OCI-LY1 (cell line): ENCODE measurements around the gene INS.

Experiments
- H2AFZ ChIP-seq: fragments of 200-600 bp; sonication (generic), shearing (Covaris generic); 2 replicates; pipeline ENCODE4 v1.6.0; 2014; ENCODE audit warnings: antibody characterized with exemption, mild to moderate bottlenecking, low read length
- H3F3A ChIP-seq: fragments of 200-600 bp; sonication (generic), shearing (Covaris generic); 2 replicates; pipeline ENCODE4 v1.6.0; 2014; ENCODE audit warnings: mild to moderate bottlenecking, antibody characterized with exemption, low read length, moderate library complexity; ENCODE audit not compliant: insufficient read depth
- H3K27ac ChIP-seq: fragments of 200-600 bp; sonication (generic); 2 replicates; pipeline ENCODE4 v1.5.1; 2014; ENCODE audit warnings: low read length, mixed run types, mild to moderate bottlenecking, low read depth; ENCODE audit not compliant: poor library complexity, severe bottlenecking
- H3K27me3 ChIP-seq: fragments of 200-600 bp; sonication (generic); 2 replicates; pipeline ENCODE4 v1.6.0; 2014; ENCODE audit warnings: antibody characterized with exemption, mild to moderate bottlenecking, low read length, moderate library complexity; ENCODE audit not compliant: insufficient read depth
- H3K36me3 ChIP-seq: fragments of 200-600 bp; sonication (generic); 2 replicates; pipeline ENCODE4 v1.6.1; 2014; ENCODE audit warnings: mild to moderate bottlenecking, antibody characterized with exemption, low read length, moderate library complexity, mixed read lengths; ENCODE audit not compliant: insufficient read depth
- H3K4me1 ChIP-seq: fragments of 200-600 bp; sonication (generic); 2 replicates; pipeline ENCODE4 v1.5.1; 2014; ENCODE audit warnings: mild to moderate bottlenecking, low read length, moderate library complexity; ENCODE audit not compliant: insufficient read depth, severe bottlenecking
- H3K4me2 ChIP-seq: fragments of 200-600 bp; sonication (generic), shearing (Covaris generic); 2 replicates; pipeline ENCODE4 v1.6.1; 2014; ENCODE audit warnings: low read length
- H3K4me3 ChIP-seq: fragments of 200-600 bp; sonication (generic); 2 replicates; pipeline ENCODE4 v1.5.1; 2014; ENCODE audit warnings: low read length, low read depth, mild to moderate bottlenecking, mixed read lengths; ENCODE audit not compliant: poor library complexity, severe bottlenecking
- H3K79me2 ChIP-seq: fragments of 200-600 bp; shearing (Covaris generic); 2 replicates; pipeline ENCODE4 v1.6.1; 2016; ENCODE audit warnings: mixed run types, low read length, mixed read lengths; ENCODE audit not compliant: insufficient read depth
- H3K9ac ChIP-seq: fragments of 200-600 bp; sonication (generic), shearing (Covaris generic); 2 replicates; pipeline ENCODE4 v1.6.1; 2014; ENCODE audit warnings: mild to moderate bottlenecking, low read length, mixed read lengths
- H3K9me2 ChIP-seq: fragments of 200-600 bp; sonication (generic), shearing (Covaris generic); 2 replicates; pipeline ENCODE4 v1.6.1; 2014; ENCODE audit warnings: low read depth, mild to moderate bottlenecking, low read length, mixed read lengths
- H3K9me3 ChIP-seq: fragments of 200-600 bp; shearing (Covaris generic); 2 replicates; pipeline ENCODE4 v1.6.1; 2014; ENCODE audit warnings: low read length, mixed read lengths
- H4K20me1 ChIP-seq: fragments of 200-600 bp; sonication (generic), shearing (Covaris generic); 2 replicates; pipeline ENCODE4 v1.6.0; 2016; ENCODE audit warnings: mild to moderate bottlenecking, low read length; ENCODE audit not compliant: insufficient read depth
- CTCF ChIP-seq: fragments of 200-600 bp; sonication (generic), shearing (Covaris generic); IDR thresholded peaks from 2 replicates; pipeline ENCODE4 v1.5.1; 2017; ENCODE audit warnings: mild to moderate bottlenecking, antibody characterized with exemption, low read length, moderate library complexity, mixed read lengths
- EZH2 ChIP-seq: fragments of 200-600 bp; sonication (generic), shearing (Covaris generic); IDR thresholded peaks from 2 replicates; pipeline ENCODE4 v1.8.0; 2017; ENCODE audit warnings: borderline replicate concordance, mixed run types, mild to moderate bottlenecking, antibody characterized with exemption, low read length, moderate library complexity, mixed read lengths

INS gene

GRCh38 chr11:2123628-2123960, 37.4 kb downstream of the INS start:
- Histone ChIP-seq H3K9me3 (no peaks in the 10 kb centered on the region), H3K9ac (no peak overlapping the region), H3K27ac (no peak overlapping the region), H3K9me2 (no peaks in the 10 kb centered on the region), H3K4me3 (no peak overlapping the region), H3K4me2 (no peak overlapping the region), H4K20me1 (no peaks in the 10 kb centered on the region), H3K27me3 (no peaks in the 10 kb centered on the region), H3K4me1 (no peaks in the 10 kb centered on the region), H3K79me2 (no peaks in the 10 kb centered on the region), H2AFZ (no peak overlapping the region), H3K36me3 (no peaks in the 10 kb centered on the region), H3F3A (no peaks in the 10 kb centered on the region)
- no peak for TF ChIP-seq EZH2
- TF ChIP-seq CTCF = no peak

GRCh38 chr11:2122907-2123627, 37.9 kb downstream of the INS start:
- Histone ChIP-seq H3K27me3 (no peaks in the 10 kb centered on the region), H3K9me3 (no peaks in the 10 kb centered on the region), H3K4me3 (no peak overlapping the region), H3K4me2 (no peak overlapping the region), H3K9me2 (no peaks in the 10 kb centered on the region), H3K27ac (no peak overlapping the region), H3K79me2 (no peaks in the 10 kb centered on the region), H3K9ac (no peak overlapping the region), H3K36me3 (no peaks in the 10 kb centered on the region), H4K20me1 (no peaks in the 10 kb centered on the region), H3K4me1 (no peaks in the 10 kb centered on the region), H2AFZ (no peak overlapping the region), H3F3A (no peaks in the 10 kb centered on the region)
- no peak for TF ChIP-seq EZH2
- TF ChIP-seq CTCF = peak; percentile 26

- no peaks in the 10 kb centered on the region for H3K27me3 ChIP-seq
- no peaks in the 10 kb centered on the region for H3F3A ChIP-seq
- H3K4me1 ChIP-seq = no peaks in the 10 kb centered on the region
- H3K36me3 ChIP-seq = no peaks in the 10 kb centered on the region
- H3K4me2 ChIP-seq = no peak overlapping the region
- no peaks in the 10 kb centered on the region for H3K9me2 ChIP-seq
- H3K27ac ChIP-seq = no peak overlapping the region
- no peaks in the 10 kb centered on the region for H3K79me2 ChIP-seq
- no peak overlapping the region for H3K4me3 ChIP-seq
- TF ChIP-seq CTCF = no peak
- TF ChIP-seq EZH2 = no peak
- no peaks in the 10 kb centered on the region for H3K9me3 ChIP-seq
- H3K9ac ChIP-seq = no peak overlapping the region
- no peaks in the 10 kb centered on the region for H4K20me1 ChIP-seq
- no peak overlapping the region for H2AFZ ChIP-seq
Observed at GRCh38 chr11:2122222-2122906, 38.6 kb downstream of the INS start.
